WI38 (cell line): ENCODE data around the gene BBOX1.
"Not testable (repeated sequence)": the region's sequence is repeated elsewhere in the genome, so short reads cannot be mapped to it uniquely, and the experiment has no call there.

Experiments used
- H3K4me3 ChIP-seq: 2 replicates; pipeline ENCODE4 v1.5.1; 2011; ENCODE audit warnings: low read depth, mild to moderate bottlenecking, control low read depth, low read length
- TF ChIP-seq, protein P1 (sequence below): IDR thresholded peaks from 2 replicates; pipeline ENCODE4 v1.5.1; 2012; ENCODE audit warnings: low read depth, mild to moderate bottlenecking, control low read depth, low read length

Gene BBOX1

GRCh38 chr11:27085111-27085510 is 44.5 kb downstream of the BBOX1 start:
- TF ChIP-seq, protein P1, sequence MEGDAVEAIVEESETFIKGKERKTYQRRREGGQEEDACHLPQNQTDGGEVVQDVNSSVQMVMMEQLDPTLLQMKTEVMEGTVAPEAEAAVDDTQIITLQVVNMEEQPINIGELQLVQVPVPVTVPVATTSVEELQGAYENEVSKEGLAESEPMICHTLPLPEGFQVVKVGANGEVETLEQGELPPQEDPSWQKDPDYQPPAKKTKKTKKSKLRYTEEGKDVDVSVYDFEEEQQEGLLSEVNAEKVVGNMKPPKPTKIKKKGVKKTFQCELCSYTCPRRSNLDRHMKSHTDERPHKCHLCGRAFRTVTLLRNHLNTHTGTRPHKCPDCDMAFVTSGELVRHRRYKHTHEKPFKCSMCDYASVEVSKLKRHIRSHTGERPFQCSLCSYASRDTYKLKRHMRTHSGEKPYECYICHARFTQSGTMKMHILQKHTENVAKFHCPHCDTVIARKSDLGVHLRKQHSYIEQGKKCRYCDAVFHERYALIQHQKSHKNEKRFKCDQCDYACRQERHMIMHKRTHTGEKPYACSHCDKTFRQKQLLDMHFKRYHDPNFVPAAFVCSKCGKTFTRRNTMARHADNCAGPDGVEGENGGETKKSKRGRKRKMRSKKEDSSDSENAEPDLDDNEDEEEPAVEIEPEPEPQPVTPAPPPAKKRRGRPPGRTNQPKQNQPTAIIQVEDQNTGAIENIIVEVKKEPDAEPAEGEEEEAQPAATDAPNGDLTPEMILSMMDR: no peak
- no peak overlapping the region for H3K4me3 ChIP-seq

GRCh38 chr11:27085605-27086004 is 45.0 kb downstream of the BBOX1 start:
- no peak overlapping the region for H3K4me3 ChIP-seq
- TF ChIP-seq, protein P1: no peak

DNA sequence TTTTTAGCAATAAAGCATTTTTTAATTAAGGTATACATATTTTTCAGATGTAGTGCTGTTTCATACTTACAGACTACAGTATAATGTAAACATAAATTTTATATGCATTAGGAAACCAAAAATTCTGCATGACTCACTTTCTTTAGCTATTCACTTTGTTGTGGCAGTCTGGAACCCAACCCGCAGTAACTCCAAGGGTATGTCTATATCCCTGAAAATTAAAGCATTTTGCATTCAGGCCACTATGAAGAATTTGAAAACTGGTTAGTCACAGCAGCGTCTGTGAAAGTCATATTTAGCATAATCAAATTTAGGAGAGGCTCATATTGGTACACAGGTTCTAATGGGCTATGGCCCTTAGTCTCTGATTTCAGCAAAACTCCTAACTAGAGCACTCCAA is 46.8 kb downstream of the BBOX1 start:
- TF ChIP-seq, protein P1: no peak
- no peak overlapping the region for H3K4me3 ChIP-seq

GRCh38 chr11:27088353-27088752 is 47.7 kb downstream of the BBOX1 start:
- H3K4me3 ChIP-seq: no peak overlapping the region
- TF ChIP-seq, protein P1: no peak

DNA sequence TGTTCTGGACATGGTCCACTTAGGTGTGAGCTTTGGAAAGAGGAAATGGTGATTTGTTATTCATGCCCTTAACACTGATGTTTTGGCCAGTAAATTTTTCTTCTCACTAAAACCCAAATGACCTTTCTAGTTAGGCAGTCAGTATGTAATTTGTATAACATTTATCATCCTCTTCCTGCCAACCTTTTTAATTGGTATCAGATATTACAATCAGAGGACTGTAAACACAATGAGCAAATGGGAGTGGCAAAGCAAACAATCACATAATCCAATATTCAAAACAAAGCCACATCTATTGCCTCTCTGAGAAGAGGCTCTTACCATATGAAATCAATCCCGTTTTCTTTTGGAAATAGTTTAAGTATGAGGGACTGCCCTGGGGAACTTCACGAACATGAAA is 49.1 kb downstream of the BBOX1 start:
- no peak overlapping the region for H3K4me3 ChIP-seq
- TF ChIP-seq, protein P1: no peak

DNA sequence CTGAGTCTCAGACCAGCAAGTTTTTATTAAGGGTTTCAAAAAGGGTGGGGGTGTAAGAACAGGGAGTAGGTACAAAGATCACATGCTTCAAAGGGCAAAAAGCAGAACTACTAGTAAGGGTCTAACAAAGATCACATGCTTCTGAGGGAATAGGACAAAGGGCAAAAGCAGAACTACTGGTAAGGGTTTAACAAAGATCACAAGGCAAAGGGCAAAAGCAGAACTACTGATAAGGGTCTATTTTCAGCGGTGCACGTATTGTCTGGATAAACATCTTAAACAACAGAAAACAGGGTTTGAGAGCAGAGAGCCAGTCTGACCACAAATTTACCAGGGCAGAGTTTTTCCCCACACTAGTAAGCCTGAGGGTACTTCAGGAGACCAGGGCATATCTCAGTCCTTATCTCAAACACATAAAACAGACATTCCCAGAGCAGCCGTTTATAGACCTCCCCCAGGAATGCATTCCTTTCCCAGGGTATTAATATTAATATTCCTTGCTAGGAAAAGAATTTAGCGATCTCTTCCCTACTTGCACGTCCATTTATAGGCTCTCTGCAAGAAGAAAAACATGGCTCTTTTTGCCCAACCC is 49.8 kb downstream of the BBOX1 start:
- not testable (repeated sequence) for H3K4me3 ChIP-seq

DNA sequence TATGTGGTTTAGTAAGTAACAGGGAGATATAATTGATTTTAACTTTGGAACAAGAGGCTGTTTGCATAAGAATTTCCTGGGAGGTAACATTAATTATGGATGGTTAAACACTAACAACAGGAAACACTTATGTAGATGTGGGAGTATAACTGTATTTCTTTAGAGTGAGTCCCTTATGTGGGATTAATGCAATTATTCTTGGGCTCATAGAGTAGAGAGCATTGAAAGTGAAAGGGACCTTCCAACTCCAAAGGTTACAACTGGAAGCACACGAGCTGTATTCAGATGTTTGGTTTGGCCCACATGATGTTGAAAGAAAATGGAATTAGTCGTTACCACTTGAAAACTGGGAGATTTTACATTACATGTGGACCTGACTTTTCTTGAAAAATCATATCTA is 53.5 kb downstream of the BBOX1 start:
- H3K4me3 ChIP-seq: no peak overlapping the region
- TF ChIP-seq, protein P1: no peak

DNA sequence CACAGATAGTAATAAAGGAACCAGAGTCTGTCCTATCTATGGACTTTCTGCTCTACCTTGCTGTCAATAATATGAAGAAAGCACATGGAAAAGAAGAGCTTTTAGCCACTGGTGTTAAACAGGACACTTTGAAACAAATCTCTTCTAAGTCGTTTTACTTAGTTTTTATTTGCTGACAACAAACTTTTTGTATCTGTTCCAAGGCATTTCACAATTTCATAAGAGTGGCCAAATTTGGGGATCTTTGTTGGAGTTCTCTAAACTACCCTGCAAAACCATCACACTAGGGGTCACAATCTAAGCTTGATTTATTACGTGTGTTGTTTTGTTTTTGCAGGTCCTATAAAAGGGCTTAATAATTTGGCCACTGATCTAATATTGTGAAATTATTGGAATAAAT is 54.4 kb downstream of the BBOX1 start:
- no peak overlapping the region for H3K4me3 ChIP-seq
- TF ChIP-seq, protein P1: no peak
